ENCODE results near the gene SHPK.

GRCh38 chr17:3636908-3637373 lies 891 bp upstream of the SHPK start:
- no peak for TF ChIP-seq POLR2A (IDR thresholded peaks at IDR 0.05)
- TF ChIP-seq, protein P1, sequence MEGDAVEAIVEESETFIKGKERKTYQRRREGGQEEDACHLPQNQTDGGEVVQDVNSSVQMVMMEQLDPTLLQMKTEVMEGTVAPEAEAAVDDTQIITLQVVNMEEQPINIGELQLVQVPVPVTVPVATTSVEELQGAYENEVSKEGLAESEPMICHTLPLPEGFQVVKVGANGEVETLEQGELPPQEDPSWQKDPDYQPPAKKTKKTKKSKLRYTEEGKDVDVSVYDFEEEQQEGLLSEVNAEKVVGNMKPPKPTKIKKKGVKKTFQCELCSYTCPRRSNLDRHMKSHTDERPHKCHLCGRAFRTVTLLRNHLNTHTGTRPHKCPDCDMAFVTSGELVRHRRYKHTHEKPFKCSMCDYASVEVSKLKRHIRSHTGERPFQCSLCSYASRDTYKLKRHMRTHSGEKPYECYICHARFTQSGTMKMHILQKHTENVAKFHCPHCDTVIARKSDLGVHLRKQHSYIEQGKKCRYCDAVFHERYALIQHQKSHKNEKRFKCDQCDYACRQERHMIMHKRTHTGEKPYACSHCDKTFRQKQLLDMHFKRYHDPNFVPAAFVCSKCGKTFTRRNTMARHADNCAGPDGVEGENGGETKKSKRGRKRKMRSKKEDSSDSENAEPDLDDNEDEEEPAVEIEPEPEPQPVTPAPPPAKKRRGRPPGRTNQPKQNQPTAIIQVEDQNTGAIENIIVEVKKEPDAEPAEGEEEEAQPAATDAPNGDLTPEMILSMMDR (IDR thresholded peaks at IDR 0.05), result no peak

Data from prostate gland (tissue), 2 donors.